Measurements from ENCODE around the gene FBXW7.

Gene FBXW7

GRCh38 chr4:152342293-152342692 is 193.6 kb downstream of the FBXW7 start:
- peaks cover 0 to 7% of the 10 kb centered on the region in 2 donors for H3K36me3 ChIP-seq (ENCODE audit: control insufficient read depth in 2 of 2, insufficient read depth in 2 of 2, low read length in 2 of 2)
- H3K27ac ChIP-seq (ENCODE audit: low read length): no peak overlapping the region
- no peak overlapping the region for H3K4me3 ChIP-seq (ENCODE audit: low read length in 2 of 2)
- no peaks in the 10 kb centered on the region for H3K27me3 ChIP-seq (ENCODE audit: control insufficient read depth in 1 of 2, insufficient read depth in 2 of 2, low read length in 2 of 2)
- H3K4me1 ChIP-seq (ENCODE audit: control insufficient read depth, insufficient read depth, low read length): no peaks in the 10 kb centered on the region
- H3K9me3 ChIP-seq (ENCODE audit: control insufficient read depth in 2 of 2, low read length in 2 of 2): no peaks in the 10 kb centered on the region
- no peak overlapping the region for H3K9ac ChIP-seq (ENCODE audit: low read length in 2 of 2)

GRCh38 chr4:152340818-152341217 is 195.1 kb downstream of the FBXW7 start:
- H3K4me3 ChIP-seq (ENCODE audit: low read length in 2 of 2): no peak overlapping the region

GRCh38 chr4:152339576-152339975 is 196.3 kb downstream of the FBXW7 start:
- Histone ChIP-seq H3K9ac (ENCODE audit: low read length in 2 of 2) (no peak overlapping the region), H3K27ac (ENCODE audit: low read length) (no peak overlapping the region), H3K27me3 (ENCODE audit: control insufficient read depth in 1 of 2, insufficient read depth in 2 of 2, low read length in 2 of 2) (no peaks in the 10 kb centered on the region), H3K4me3 (ENCODE audit: low read length in 2 of 2) (no peak overlapping the region), H3K4me1 (ENCODE audit: control insufficient read depth, insufficient read depth, low read length) (no peaks in the 10 kb centered on the region), H3K9me3 (ENCODE audit: control insufficient read depth in 2 of 2, low read length in 2 of 2) (no peaks in the 10 kb centered on the region), H3K36me3 (ENCODE audit: control insufficient read depth in 2 of 2, insufficient read depth in 2 of 2, low read length in 2 of 2) (peaks cover 0 to 7% of the 10 kb centered on the region in 2 donors)

More at GRCh38 chr4:152340818-152341217, 195.1 kb downstream of the FBXW7 start:
- Histone ChIP-seq H3K27ac (ENCODE audit: low read length) (no peak overlapping the region), H3K27me3 (ENCODE audit: control insufficient read depth in 1 of 2, insufficient read depth in 2 of 2, low read length in 2 of 2) (no peaks in the 10 kb centered on the region), H3K4me1 (ENCODE audit: control insufficient read depth, insufficient read depth, low read length) (no peaks in the 10 kb centered on the region), H3K9me3 (ENCODE audit: control insufficient read depth in 2 of 2, low read length in 2 of 2) (no peaks in the 10 kb centered on the region), H3K9ac (ENCODE audit: low read length in 2 of 2) (no peak overlapping the region), H3K36me3 (ENCODE audit: control insufficient read depth in 2 of 2, insufficient read depth in 2 of 2, low read length in 2 of 2) (peaks cover 0 to 7% of the 10 kb centered on the region in 2 donors)

GRCh38 chr4:152334931-152335330 is 201.0 kb downstream of the FBXW7 start:
- H3K36me3 ChIP-seq (ENCODE audit: control insufficient read depth in 2 of 2, insufficient read depth in 2 of 2, low read length in 2 of 2): peaks cover 2 to 8% of the 10 kb centered on the region in 2 donors
- H3K9me3 ChIP-seq (ENCODE audit: control insufficient read depth in 2 of 2, low read length in 2 of 2): no peaks in the 10 kb centered on the region
- no peaks in the 10 kb centered on the region for H3K27me3 ChIP-seq (ENCODE audit: control insufficient read depth in 1 of 2, insufficient read depth in 2 of 2, low read length in 2 of 2)
- H3K27ac ChIP-seq (ENCODE audit: low read length): no peak overlapping the region
- H3K4me1 ChIP-seq (ENCODE audit: control insufficient read depth, insufficient read depth, low read length): no peaks in the 10 kb centered on the region
- H3K9ac ChIP-seq (ENCODE audit: low read length in 2 of 2): no peak overlapping the region
- no peak overlapping the region for H3K4me3 ChIP-seq (ENCODE audit: low read length in 2 of 2)

- Histone ChIP-seq H3K9ac (ENCODE audit: low read length in 2 of 2) (no peak overlapping the region), H3K27ac (ENCODE audit: low read length) (no peak overlapping the region), H3K36me3 (ENCODE audit: control insufficient read depth in 2 of 2, insufficient read depth in 2 of 2, low read length in 2 of 2) (peaks cover 3 to 15% of the 10 kb centered on the region in 2 donors)
Observed at GRCh38 chr4:152331042-152331441, 204.8 kb downstream of the FBXW7 start.

GRCh38 chr4:152328582-152328981 is 207.3 kb downstream of the FBXW7 start:
- Histone ChIP-seq H3K36me3 (ENCODE audit: control insufficient read depth in 2 of 2, insufficient read depth in 2 of 2, low read length in 2 of 2) (peaks cover 3 to 20% of the 10 kb centered on the region in 2 donors), H3K9ac (ENCODE audit: low read length in 2 of 2) (no peak overlapping the region), H3K27ac (ENCODE audit: low read length) (no peak overlapping the region), H3K27me3 (ENCODE audit: control insufficient read depth in 1 of 2, insufficient read depth in 2 of 2, low read length in 2 of 2) (no peaks in the 10 kb centered on the region), H3K4me1 (ENCODE audit: control insufficient read depth, insufficient read depth, low read length) (no peaks in the 10 kb centered on the region), H3K4me3 (ENCODE audit: low read length in 2 of 2) (no peak overlapping the region), H3K9me3 (ENCODE audit: control insufficient read depth in 2 of 2, low read length in 2 of 2) (no peaks in the 10 kb centered on the region)

More at GRCh38 chr4:152331042-152331441, 204.8 kb downstream of the FBXW7 start:
- Histone ChIP-seq H3K4me1 (ENCODE audit: control insufficient read depth, insufficient read depth, low read length) (no peaks in the 10 kb centered on the region), H3K27me3 (ENCODE audit: control insufficient read depth in 1 of 2, insufficient read depth in 2 of 2, low read length in 2 of 2) (no peaks in the 10 kb centered on the region), H3K4me3 (ENCODE audit: low read length in 2 of 2) (no peak overlapping the region), H3K9me3 (ENCODE audit: control insufficient read depth in 2 of 2, low read length in 2 of 2) (no peaks in the 10 kb centered on the region)

- peaks cover 3 to 22% of the 10 kb centered on the region in 2 donors for H3K36me3 ChIP-seq (ENCODE audit: control insufficient read depth in 2 of 2, insufficient read depth in 2 of 2, low read length in 2 of 2)
- H3K27me3 ChIP-seq (ENCODE audit: control insufficient read depth in 1 of 2, insufficient read depth in 2 of 2, low read length in 2 of 2): no peaks in the 10 kb centered on the region
- no peak overlapping the region for H3K4me3 ChIP-seq (ENCODE audit: low read length in 2 of 2)
- H3K9me3 ChIP-seq (ENCODE audit: control insufficient read depth in 2 of 2, low read length in 2 of 2): no peaks in the 10 kb centered on the region
- no peaks in the 10 kb centered on the region for H3K4me1 ChIP-seq (ENCODE audit: control insufficient read depth, insufficient read depth, low read length)
- H3K27ac ChIP-seq (ENCODE audit: low read length): no peak overlapping the region
- H3K9ac ChIP-seq (ENCODE audit: low read length in 2 of 2): no peak overlapping the region
Observed at GRCh38 chr4:152327606-152328453, 208.1 kb downstream of the FBXW7 start.

- Histone ChIP-seq H3K27ac (ENCODE audit: low read length) (no peak overlapping the region), H3K9ac (ENCODE audit: low read length in 2 of 2) (no peak overlapping the region), H3K4me3 (ENCODE audit: low read length in 2 of 2) (no peak overlapping the region), H3K27me3 (ENCODE audit: control insufficient read depth in 1 of 2, insufficient read depth in 2 of 2, low read length in 2 of 2) (no peaks in the 10 kb centered on the region), H3K9me3 (ENCODE audit: control insufficient read depth in 2 of 2, low read length in 2 of 2) (no peaks in the 10 kb centered on the region), H3K4me1 (ENCODE audit: control insufficient read depth, insufficient read depth, low read length) (no peaks in the 10 kb centered on the region), H3K36me3 (ENCODE audit: control insufficient read depth in 2 of 2, insufficient read depth in 2 of 2, low read length in 2 of 2) (peaks cover 7 to 22% of the 10 kb centered on the region in 2 donors)
Observed at GRCh38 chr4:152325831-152326230, 210.1 kb downstream of the FBXW7 start.

- Histone ChIP-seq H3K36me3 (ENCODE audit: control insufficient read depth in 2 of 2, insufficient read depth in 2 of 2, low read length in 2 of 2) (peaks cover 7 to 17% of the 10 kb centered on the region in 2 donors), H3K27me3 (ENCODE audit: control insufficient read depth in 1 of 2, insufficient read depth in 2 of 2, low read length in 2 of 2) (no peaks in the 10 kb centered on the region), H3K9ac (ENCODE audit: low read length in 2 of 2) (no peak overlapping the region), H3K4me1 (ENCODE audit: control insufficient read depth, insufficient read depth, low read length) (no peaks in the 10 kb centered on the region), H3K27ac (ENCODE audit: low read length) (no peak overlapping the region), H3K4me3 (ENCODE audit: low read length in 2 of 2) (no peak overlapping the region), H3K9me3 (ENCODE audit: control insufficient read depth in 2 of 2, low read length in 2 of 2) (no peaks in the 10 kb centered on the region)
Observed at GRCh38 chr4:152323221-152323620, 212.7 kb downstream of the FBXW7 start.

- no peaks in the 10 kb centered on the region for H3K9me3 ChIP-seq (ENCODE audit: control insufficient read depth in 2 of 2, low read length in 2 of 2)
- H3K4me1 ChIP-seq (ENCODE audit: control insufficient read depth, insufficient read depth, low read length): no peaks in the 10 kb centered on the region
- H3K27ac ChIP-seq (ENCODE audit: low read length): no peak overlapping the region
- no peaks in the 10 kb centered on the region for H3K27me3 ChIP-seq (ENCODE audit: control insufficient read depth in 1 of 2, insufficient read depth in 2 of 2, low read length in 2 of 2)
- H3K9ac ChIP-seq (ENCODE audit: low read length in 2 of 2): no peak overlapping the region
- H3K4me3 ChIP-seq (ENCODE audit: low read length in 2 of 2): no peak overlapping the region
- H3K36me3 ChIP-seq (ENCODE audit: control insufficient read depth in 2 of 2, insufficient read depth in 2 of 2, low read length in 2 of 2): peaks cover 4 to 13% of the 10 kb centered on the region in 2 donors
Observed at GRCh38 chr4:152322656-152323055, 213.2 kb downstream of the FBXW7 start.

GRCh38 chr4:152321923-152322322 is 214.0 kb downstream of the FBXW7 start:
- Histone ChIP-seq H3K36me3 (ENCODE audit: control insufficient read depth in 2 of 2, insufficient read depth in 2 of 2, low read length in 2 of 2) (peaks cover 4 to 10% of the 10 kb centered on the region in 2 donors), H3K27ac (ENCODE audit: low read length) (no peak overlapping the region), H3K9ac (ENCODE audit: low read length in 2 of 2) (no peak overlapping the region), H3K4me3 (ENCODE audit: low read length in 2 of 2) (no peak overlapping the region), H3K4me1 (ENCODE audit: control insufficient read depth, insufficient read depth, low read length) (peaks cover 4% of the 10 kb centered on the region), H3K9me3 (ENCODE audit: control insufficient read depth in 2 of 2, low read length in 2 of 2) (no peaks in the 10 kb centered on the region), H3K27me3 (ENCODE audit: control insufficient read depth in 1 of 2, insufficient read depth in 2 of 2, low read length in 2 of 2) (no peaks in the 10 kb centered on the region)

Data from stomach smooth muscle (tissue), 2 donors.